Mucosa of descending colon (tissue), 3 donors: Measurements from ENCODE around the gene GOLPH3. TPM values are rescaled to one million over a fixed set of nuclear protein-coding genes. Genes with fewer than 3 reads are reported as not detected.

Source experiments
- ATAC-seq: fragments of 200-7000 bp; cut with Tn5 transposase; one replicate; pipeline ENCODE4 v1.9.1; 2020; ENCODE audit warnings: mild to moderate bottlenecking, moderate library complexity
- DNase-seq, 3 donors: peaks; one replicate each; pipeline ENCODE4 v3.0.0-alpha.2; 2020
- H3K36me3 ChIP-seq: fragments of 200-600 bp; one replicate; pipeline ENCODE4 v1.8.0; 2021; ENCODE audit warnings: low read depth, mild to moderate bottlenecking
- H3K4me1 ChIP-seq: fragments of 200-600 bp; one replicate; pipeline ENCODE4 v1.8.0; 2021; ENCODE audit warnings: low read depth, mild to moderate bottlenecking
- H3K4me3 ChIP-seq: fragments of 200-600 bp; one replicate; pipeline ENCODE4 v1.8.0; 2021; ENCODE audit warnings: mild to moderate bottlenecking
- H3K9me3 ChIP-seq: fragments of 200-600 bp; one replicate; pipeline ENCODE4 v1.8.0; 2021; ENCODE audit warnings: mild to moderate bottlenecking
- intact Hi-C, 2 donors: fragments of 100-400 bp; cut with DNase I in 1 of 2; cut with micrococcal nuclease in 1 of 2; formaldehyde crosslinking; loops; one replicate each; pipeline versions ENCODE4 v1.11.0 to v1.11.1; 2022; cut with DNase I, micrococcal nuclease
- total RNA-seq, 3 donors: library from RNA; stranded (reverse); fragmentation: NEBNext Ultra II Directional in 2 of 3; extraction: Animal tissue kit (Norgen Biotek cat#: 25700) in 2 of 3; gene quantifications; one replicate each; pipeline versions ENCODE4 v1.2.1 to v1.2.4, GENCODE V29; 2021 to 2023
- TF ChIP-seq, protein P1 (sequence below): fragments of 200-600 bp; IDR thresholded peaks from one replicate; pipeline ENCODE4 v1.8.0; 2022; ENCODE audit warnings: antibody characterized with exemption, mild to moderate bottlenecking
- donor health status: DM: no; HTN: no; CAD: no; lungs with moderate emphysema.
- donor health status: DM: no; HTN: no; CAD: no.
- donor health status: DM: no; HTN: yes; CAD: no.

GOLPH3 gene
- total RNA-seq, 3 donors from 2014 or later, result 101 to 178 (median 123) TPM

DNA sequence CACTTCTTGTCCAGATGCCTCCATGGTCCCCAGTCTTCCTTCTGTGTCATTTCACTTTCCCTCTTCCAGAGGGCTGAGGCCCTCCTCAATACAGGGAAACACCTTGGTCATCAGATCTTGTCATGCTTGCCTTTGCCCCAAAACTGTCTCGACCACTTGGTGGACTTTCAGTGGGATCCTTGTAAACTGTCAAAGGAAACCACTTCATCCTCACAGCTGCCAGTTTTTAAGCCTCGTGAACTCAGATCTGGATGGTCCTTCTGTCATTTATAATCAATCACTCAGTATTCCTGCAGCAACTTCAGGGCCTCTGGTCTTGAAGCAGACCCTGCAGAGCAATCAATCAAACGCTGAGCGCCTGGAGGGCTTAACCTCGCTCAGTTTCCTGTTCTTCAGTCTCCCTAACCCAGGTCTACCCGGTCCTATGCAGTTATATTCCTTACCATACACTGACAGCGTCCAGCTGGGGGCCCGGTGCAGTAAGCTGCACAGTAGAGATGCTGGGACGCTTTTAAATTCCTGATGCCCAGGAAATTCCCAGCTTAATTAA, 74.6 kb downstream of the GOLPH3 start:
- no peaks in the 10 kb centered on the region for H3K9me3 ChIP-seq
- no peak for DNase-seq
- intact Hi-C loops, result loop anchor here in 1 of 2 donors (10.0 kb wide), 1 partner anchor 515 kb away; no protein-coding TSS in a partner anchor
- no peak for ATAC-seq
- TF ChIP-seq, protein P1, sequence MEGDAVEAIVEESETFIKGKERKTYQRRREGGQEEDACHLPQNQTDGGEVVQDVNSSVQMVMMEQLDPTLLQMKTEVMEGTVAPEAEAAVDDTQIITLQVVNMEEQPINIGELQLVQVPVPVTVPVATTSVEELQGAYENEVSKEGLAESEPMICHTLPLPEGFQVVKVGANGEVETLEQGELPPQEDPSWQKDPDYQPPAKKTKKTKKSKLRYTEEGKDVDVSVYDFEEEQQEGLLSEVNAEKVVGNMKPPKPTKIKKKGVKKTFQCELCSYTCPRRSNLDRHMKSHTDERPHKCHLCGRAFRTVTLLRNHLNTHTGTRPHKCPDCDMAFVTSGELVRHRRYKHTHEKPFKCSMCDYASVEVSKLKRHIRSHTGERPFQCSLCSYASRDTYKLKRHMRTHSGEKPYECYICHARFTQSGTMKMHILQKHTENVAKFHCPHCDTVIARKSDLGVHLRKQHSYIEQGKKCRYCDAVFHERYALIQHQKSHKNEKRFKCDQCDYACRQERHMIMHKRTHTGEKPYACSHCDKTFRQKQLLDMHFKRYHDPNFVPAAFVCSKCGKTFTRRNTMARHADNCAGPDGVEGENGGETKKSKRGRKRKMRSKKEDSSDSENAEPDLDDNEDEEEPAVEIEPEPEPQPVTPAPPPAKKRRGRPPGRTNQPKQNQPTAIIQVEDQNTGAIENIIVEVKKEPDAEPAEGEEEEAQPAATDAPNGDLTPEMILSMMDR, result no peak
- H3K4me3 ChIP-seq, result no peak overlapping the region
- no peaks in the 10 kb centered on the region for H3K36me3 ChIP-seq
- H3K4me1 ChIP-seq, result no peaks in the 10 kb centered on the region

- DNase-seq (no peak), ATAC-seq (no peak)
- H3K4me1 ChIP-seq, result no peaks in the 10 kb centered on the region
- H3K4me3 ChIP-seq, result no peak overlapping the region
- H3K36me3 ChIP-seq, result no peaks in the 10 kb centered on the region
- TF ChIP-seq, protein P1, result no peak
- intact Hi-C loops, result loop anchor here in 1 of 2 donors (10.0 kb wide), 1 partner anchor 514 kb away; no protein-coding TSS in a partner anchor
- no peaks in the 10 kb centered on the region for H3K9me3 ChIP-seq
Measured at GRCh38 chr5:32098890-32099310, 75.2 kb downstream of the GOLPH3 start.

DNA sequence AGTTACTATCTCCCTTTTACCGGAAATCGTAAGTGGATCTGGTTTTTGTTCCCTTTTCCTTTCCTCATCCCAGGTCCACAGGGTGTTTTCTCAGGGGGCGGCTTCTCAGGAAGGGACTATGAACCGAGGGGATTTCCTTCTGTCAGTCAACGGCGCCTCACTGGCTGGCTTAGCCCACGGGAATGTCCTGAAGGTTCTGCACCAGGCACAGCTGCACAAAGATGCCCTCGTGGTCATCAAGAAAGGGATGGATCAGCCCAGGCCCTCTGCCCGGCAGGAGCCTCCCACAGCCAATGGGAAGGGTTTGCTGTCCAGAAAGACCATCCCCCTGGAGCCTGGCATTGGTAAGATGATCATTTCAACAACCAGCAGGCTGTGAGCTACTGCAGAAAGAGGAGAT, 75.8 kb downstream of the GOLPH3 start:
- H3K4me1 ChIP-seq, result no peaks in the 10 kb centered on the region
- H3K9me3 ChIP-seq, result no peaks in the 10 kb centered on the region
- no peak for DNase-seq
- no peak for ATAC-seq
- intact Hi-C loops, result loop anchor here in 1 of 2 donors (10.0 kb wide), 1 partner anchor 513 kb away; no protein-coding TSS in a partner anchor
- no peak overlapping the region for H3K4me3 ChIP-seq
- TF ChIP-seq, protein P1, result no peak
- H3K36me3 ChIP-seq, result no peaks in the 10 kb centered on the region

DNA sequence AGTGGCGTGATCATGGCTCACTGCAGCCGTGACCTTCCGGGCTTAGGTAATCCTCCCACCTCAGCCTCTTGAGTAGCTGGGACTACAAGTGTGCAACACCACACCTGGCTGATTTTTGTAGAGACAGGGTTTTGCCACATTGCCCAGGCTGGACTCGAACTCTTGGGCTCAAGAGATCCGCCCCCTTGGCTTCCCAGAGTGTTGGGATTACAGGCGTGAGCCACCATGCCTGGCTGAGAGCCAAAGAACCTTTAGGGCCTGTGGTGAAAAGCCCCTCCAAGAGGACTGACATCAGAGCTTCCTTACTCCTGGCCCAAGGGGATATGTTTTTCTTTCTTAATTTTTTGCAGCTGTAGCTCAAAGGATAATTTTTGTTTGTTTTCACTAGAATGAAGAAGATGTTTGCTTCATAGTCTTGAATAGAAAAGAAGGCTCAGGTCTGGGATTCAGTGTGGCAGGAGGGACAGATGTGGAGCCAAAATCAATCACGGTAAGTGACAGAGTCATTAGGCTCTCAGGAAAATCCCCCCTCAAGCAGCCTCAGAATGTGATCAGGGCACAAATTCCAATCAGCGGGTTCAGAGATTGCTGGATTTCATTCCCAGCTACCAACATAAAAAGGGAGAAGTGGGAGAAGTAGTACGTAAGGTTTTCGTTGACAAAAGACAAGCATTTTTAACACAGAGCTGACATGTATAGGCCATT, 77.1 kb downstream of the GOLPH3 start:
- Histone ChIP-seq H3K4me1 (no peaks in the 10 kb centered on the region), H3K4me3 (no peak overlapping the region), H3K36me3 (no peaks in the 10 kb centered on the region), H3K9me3 (no peaks in the 10 kb centered on the region)
- TF ChIP-seq, protein P1, result no peak
- DNase-seq (no peak), ATAC-seq (no peak)
- intact Hi-C loops, result loop anchor here in 1 of 2 donors (10.0 kb wide), 1 partner anchor 512 kb away; no protein-coding TSS in a partner anchor

GRCh38 chr5:32095261-32095671, 78.9 kb downstream of the GOLPH3 start:
- DNase-seq (no peak), ATAC-seq (no peak)
- Histone ChIP-seq H3K4me1 (no peaks in the 10 kb centered on the region), H3K36me3 (no peaks in the 10 kb centered on the region), H3K4me3 (no peak overlapping the region), H3K9me3 (no peaks in the 10 kb centered on the region)
- intact Hi-C loops, result loop anchor here in 1 of 2 donors (10.0 kb wide), 1 partner anchor 510 kb away; no protein-coding TSS in a partner anchor
- TF ChIP-seq, protein P1, result no peak
